Mammary epithelial cell (primary cell): ENCODE data around the gene CNTNAP3.
"Not testable (repeated sequence)": the region's sequence is repeated elsewhere in the genome, so short reads cannot be mapped to it uniquely, and the experiment has no call there.

ENCODE experiments used
- EZH2 ChIP-seq: IDR thresholded peaks from 2 replicates; pipeline ENCODE4 v1.6.1; 2012; ENCODE audit warnings: low read length, inconsistent platforms, borderline replicate concordance
- TF ChIP-seq, protein P1 (sequence below), 2 donors: IDR thresholded peaks in 1 of 2; conservative IDR thresholded peaks in 1 of 2; 2 replicates each; pipeline ENCODE4 v1.5.1; 2011 to 2012; ENCODE audit warnings: inconsistent platforms in 2 of 2, low read length in 2 of 2, mild to moderate bottlenecking in 2 of 2, control low read depth in 1 of 2, low read depth in 1 of 2; ENCODE audit not compliant: insufficient read depth in 1 of 2; ENCODE audit errors: extremely low read depth in 1 of 2

DNA sequence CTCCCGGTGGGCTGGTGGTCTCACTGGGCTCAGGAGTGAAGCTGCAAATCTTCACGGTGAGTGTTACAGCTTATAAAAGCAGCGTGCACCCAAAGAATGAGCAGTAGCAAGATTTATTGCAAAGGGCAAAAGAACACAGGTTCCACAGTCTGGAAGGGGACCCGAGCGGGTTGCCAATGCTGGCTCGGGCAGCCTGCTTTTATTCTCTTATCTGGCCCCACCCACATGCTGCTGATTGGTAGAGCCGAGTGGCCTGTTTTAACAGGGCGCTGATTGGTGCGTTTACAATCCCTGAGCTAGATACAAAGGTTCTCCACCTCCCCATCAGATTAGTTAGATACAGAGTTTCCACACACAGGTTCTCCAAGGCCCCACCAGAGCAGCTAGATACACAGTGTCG is 246.2 kb downstream of the CNTNAP3 start:
- TF ChIP-seq, protein P1, sequence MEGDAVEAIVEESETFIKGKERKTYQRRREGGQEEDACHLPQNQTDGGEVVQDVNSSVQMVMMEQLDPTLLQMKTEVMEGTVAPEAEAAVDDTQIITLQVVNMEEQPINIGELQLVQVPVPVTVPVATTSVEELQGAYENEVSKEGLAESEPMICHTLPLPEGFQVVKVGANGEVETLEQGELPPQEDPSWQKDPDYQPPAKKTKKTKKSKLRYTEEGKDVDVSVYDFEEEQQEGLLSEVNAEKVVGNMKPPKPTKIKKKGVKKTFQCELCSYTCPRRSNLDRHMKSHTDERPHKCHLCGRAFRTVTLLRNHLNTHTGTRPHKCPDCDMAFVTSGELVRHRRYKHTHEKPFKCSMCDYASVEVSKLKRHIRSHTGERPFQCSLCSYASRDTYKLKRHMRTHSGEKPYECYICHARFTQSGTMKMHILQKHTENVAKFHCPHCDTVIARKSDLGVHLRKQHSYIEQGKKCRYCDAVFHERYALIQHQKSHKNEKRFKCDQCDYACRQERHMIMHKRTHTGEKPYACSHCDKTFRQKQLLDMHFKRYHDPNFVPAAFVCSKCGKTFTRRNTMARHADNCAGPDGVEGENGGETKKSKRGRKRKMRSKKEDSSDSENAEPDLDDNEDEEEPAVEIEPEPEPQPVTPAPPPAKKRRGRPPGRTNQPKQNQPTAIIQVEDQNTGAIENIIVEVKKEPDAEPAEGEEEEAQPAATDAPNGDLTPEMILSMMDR (conservative IDR thresholded peaks at IDR 0.05 in 1 of 2, IDR thresholded peaks at IDR 0.05 in 1 of 2; ENCODE audit: extremely low read depth in 1 of 2, insufficient read depth in 1 of 2, low read depth in 1 of 2, low read length in 2 of 2): not testable (repeated sequence)
- TF ChIP-seq EZH2: not testable (repeated sequence)
